Liver (tissue), 3 donors: ENCODE data around the gene AKIRIN1.

Experiments used
- CTCF ChIP-seq: fragments of 150-350 bp; IDR thresholded peaks from 2 replicates; pipeline ENCODE4 v1.5.1; 2017; ENCODE audit warnings: improper control_type of control experiment, low read depth, low read length; ENCODE audit not compliant: missing input control
- JUND ChIP-seq, 2 donors: IDR thresholded peaks; 2 replicates each; pipeline ENCODE4 v1.6.1; 2016; ENCODE audit warnings: antibody characterized with exemption in 2 of 2
- MAX ChIP-seq: IDR thresholded peaks from 2 replicates; pipeline ENCODE4 v1.6.1; 2016; ENCODE audit warnings: antibody characterized with exemption
- RXRA ChIP-seq, 2 donors: IDR thresholded peaks; 2 replicates each; pipeline ENCODE4 v1.6.1; 2017 to 2018; ENCODE audit warnings: antibody characterized with exemption in 2 of 2, mild to moderate bottlenecking in 1 of 2
- SP1 ChIP-seq: IDR thresholded peaks from 2 replicates; pipeline ENCODE4 v1.6.1; 2018; ENCODE audit warnings: antibody characterized with exemption, mild to moderate bottlenecking
- TAF1 ChIP-seq: conservative IDR thresholded peaks from 2 replicates; pipeline ENCODE4 v1.6.1; 2016; ENCODE audit warnings: antibody characterized with exemption, mild to moderate bottlenecking
- YY1 ChIP-seq: IDR thresholded peaks from 2 replicates; pipeline ENCODE4 v1.6.1; 2016; ENCODE audit warnings: antibody characterized with exemption, mild to moderate bottlenecking
- donor health status: healthy.
- donor health status: healthy.

- TF ChIP-seq CTCF (no peak), YY1 (no peak), RXRA (IDR thresholded peaks at IDR 0.05) (no peak), MAX (no peak), SP1 (no peak), JUND (IDR thresholded peaks at IDR 0.05) (no peak), TAF1 (no peak)
Measured at GRCh38 chr1:38958967-38959366, 32.1 kb upstream of the AKIRIN1 start.
